ENCODE measurements around the gene KCNK3. TPM values are rescaled to one million over a fixed set of nuclear protein-coding genes. Genes with fewer than 3 reads are reported as not detected.

The KCNK3 gene
- total and polyA plus RNA-seq, 9 donors = 0.76 to 78.2 (median 2.1) TPM

- peak in 1 of 5 donors; percentile 8 for DNase-seq
- Histone ChIP-seq H3K27ac (no peak overlapping the region), H3K4me1 (ENCODE audit: insufficient read depth) (peaks cover under 1% of the 10 kb centered on the region), H3K9me3 (no peaks in the 10 kb centered on the region), H3K36me3 (no peaks in the 10 kb centered on the region), H3K4me3 (no peak overlapping the region), H3K27me3 (no peaks in the 10 kb centered on the region)
- TF ChIP-seq CTCF (IDR thresholded peaks at IDR 0.05) (no peak), EP300 (IDR thresholded peaks at IDR 0.05) (no peak), POLR2A (IDR thresholded peaks at IDR 0.05) (no peak)
- WGBS, 3 donors = 43 to 60% (median 46%) methylated on average over 5 of the region's 5 CpGs
- intact Hi-C loops (cut with DNase I) = no loop called here
These were observed 4.7 kb upstream of the KCNK3 start for GRCh38 chr2:26687801-26688200.

GRCh38 chr2:26691161-26691560, 1.4 kb upstream of the KCNK3 start:
- Histone ChIP-seq H3K4me3 (no peak overlapping the region), H3K27me3 (no peaks in the 10 kb centered on the region), H3K4me1 (ENCODE audit: insufficient read depth) (peaks cover 6% of the 10 kb centered on the region), H3K36me3 (no peaks in the 10 kb centered on the region), H3K9me3 (no peaks in the 10 kb centered on the region), H3K27ac (no peak overlapping the region)
- 36 to 62% (median 37%) methylated on average over 3 of the region's 3 CpGs for WGBS, 3 donors
- TF ChIP-seq POLR2A (IDR thresholded peaks at IDR 0.05) = no peak
- TF ChIP-seq EP300 (IDR thresholded peaks at IDR 0.05) = no peak
- TF ChIP-seq CTCF (IDR thresholded peaks at IDR 0.05) = no peak
- intact Hi-C loops (cut with DNase I) = no loop called here
- DNase-seq = no peak

GRCh38 chr2:26691881-26692278, 642 bp upstream of the KCNK3 start:
- no peaks in the 10 kb centered on the region for H3K27me3 ChIP-seq
- intact Hi-C loops (cut with DNase I) = no loop called here
- TF ChIP-seq EP300 (IDR thresholded peaks at IDR 0.05) (no peak), POLR2A (IDR thresholded peaks at IDR 0.05) (no peak), CTCF (IDR thresholded peaks at IDR 0.05) (no peak)
- DNase-seq = peak in 2 of 5 donors; percentile 28 to 46
- no peak overlapping the region for H3K4me3 ChIP-seq
- H3K4me1 ChIP-seq (ENCODE audit: insufficient read depth) = peaks cover 6% of the 10 kb centered on the region
- 33 to 38% (median 36%) methylated on average over 6 of the region's 6 CpGs for WGBS, 3 donors
- no peaks in the 10 kb centered on the region for H3K9me3 ChIP-seq
- no peaks in the 10 kb centered on the region for H3K36me3 ChIP-seq
- H3K27ac ChIP-seq = peak overlapping the region in 1 of 2 donors; percentile 3

GRCh38 chr2:26692897-26693849, 651 bp downstream of the KCNK3 start:
- Histone ChIP-seq H3K36me3 (no peaks in the 10 kb centered on the region), H3K27me3 (no peaks in the 10 kb centered on the region), H3K9me3 (no peaks in the 10 kb centered on the region), H3K4me1 (ENCODE audit: insufficient read depth) (peaks cover 6% of the 10 kb centered on the region), H3K27ac (no peak overlapping the region), H3K4me3 (peak overlapping the region; percentile 28)
- intact Hi-C loops (cut with DNase I) = no loop called here
- TF ChIP-seq POLR2A (IDR thresholded peaks at IDR 0.05) (no peak), EP300 (IDR thresholded peaks at IDR 0.05) (no peak), CTCF (IDR thresholded peaks at IDR 0.05) (no peak)
- DNase-seq = peak in 2 of 5 donors; percentile 27 to 62
- 2 to 6% (median 2%) methylated on average over 60 to 83 of the region's 83 CpGs for WGBS, 3 donors

Measured in ovary (tissue), 9 donors.